HepG2 (cell line): ENCODE measurements around the gene HK2. TPM values are rescaled to one million over a fixed set of nuclear protein-coding genes. Genes with fewer than 3 reads are reported as not detected.

Experiments
- ATAC-seq: fragments of 200-7000 bp; cut with Tn5 transposase; 3 replicates; pipeline ENCODE4 v1.9.1; 2020; ENCODE audit warnings: mild to moderate bottlenecking, moderate library complexity
- BruUV-seq: library from RNA; stranded (reverse); fragments of 400-500 nt; replicated peaks from 2 replicates; lab custom pipeline; 2021; lab: Mats Ljungman, UMichigan
- CTCF ChIA-PET: fragments of 300-600 bp; formaldehyde crosslinking; extraction: SDS; loops from one replicate; lab custom pipeline; 2021; ENCODE audit warnings: low total read pairs, inconsistent platforms, low intra/inter-chr PET ratio; lab: Yijun Ruan, JAX
- POLR2A ChIA-PET: fragments of 350-600 bp; sonication (Branson Sonifier 250); formaldehyde crosslinking; loops from one replicate; lab custom pipeline; 2020; ENCODE audit warnings: antibody characterized with exemption, inconsistent platforms; lab: Yijun Ruan, JAX
- DNase-seq: peaks from one replicate; pipeline ENCODE4 v3.0.0-alpha.2; 2015; ENCODE audit warnings: low spot score
- FAIRE-seq: peaks from 3 replicates; lab custom pipeline; 2011; peaks lifted over from hg19 to GRCh38; lab: Jason Lieb, UNC
- H2AFZ ChIP-seq: one replicate; pipeline ENCODE4 v1.6.1; 2011; ENCODE audit warnings: low read length, inconsistent platforms
- H3K27ac ChIP-seq: fragments of 300-600 bp; 3 replicates; pipeline ENCODE4 v1.8.0; 2011; ENCODE audit warnings: mixed run types, mild to moderate bottlenecking, mixed read lengths, low read length, inconsistent platforms; ENCODE audit not compliant: insufficient read depth; ENCODE audit errors: extremely low read length
- H3K27me3 ChIP-seq, 2 experiments: fragments of 200-600 bp in 1 of 2; 2 replicates in 1 of 2; 3 replicates in 1 of 2; pipeline versions ENCODE4 v1.6.0 to v1.8.0; 2011; ENCODE audit warnings: low read length in 2 of 2, mild to moderate bottlenecking in 2 of 2, moderate library complexity in 2 of 2, inconsistent platforms in 1 of 2; ENCODE audit not compliant: insufficient read depth in 2 of 2, control insufficient read depth in 1 of 2
- H3K36me3 ChIP-seq, 2 experiments: fragments of 200-600 bp in 1 of 2; replicated peaks in 1 of 2; 2 replicates in 1 of 2; 3 replicates in 1 of 2; pipeline versions ENCODE4 v1.5.1 to v1.8.0; 2011; ENCODE audit warnings: low read length in 2 of 2, inconsistent platforms in 1 of 2; ENCODE audit not compliant: insufficient read depth in 2 of 2, control insufficient read depth in 1 of 2
- H3K4me1 ChIP-seq: 2 replicates; pipeline ENCODE4 v1.5.1; 2012; ENCODE audit warnings: low read length, inconsistent platforms; ENCODE audit not compliant: insufficient read depth
- H3K4me2 ChIP-seq: 2 replicates; pipeline ENCODE4 v1.6.0; 2011; ENCODE audit warnings: low read depth, low read length, inconsistent platforms
- H3K4me3 ChIP-seq, 3 experiments: fragments of 200-600 bp in 1 of 3; sonication (generic), shearing (Covaris generic) in 1 of 3; replicated peaks in 1 of 3; 2 replicates each; pipeline ENCODE4 v1.5.1; 2011 to 2016; ENCODE audit warnings: low read length in 3 of 3, inconsistent platforms in 2 of 3, low read depth in 2 of 3, mild to moderate bottlenecking in 2 of 3, control low read depth in 1 of 3, mixed read lengths in 1 of 3; ENCODE audit not compliant: insufficient read depth in 1 of 3
- H3K79me2 ChIP-seq: one replicate; pipeline ENCODE4 v1.6.1; 2011; ENCODE audit warnings: low read length, inconsistent platforms; ENCODE audit not compliant: insufficient read depth
- H3K9ac ChIP-seq: 2 replicates; pipeline ENCODE4 v1.6.0; 2011; ENCODE audit warnings: mild to moderate bottlenecking, low read depth, low read length, inconsistent platforms; ENCODE audit not compliant: insufficient read depth
- H3K9me3 ChIP-seq: 2 replicates; pipeline ENCODE4 v1.5.1; 2012; ENCODE audit warnings: mild to moderate bottlenecking, low read length
- H4K20me1 ChIP-seq: 2 replicates; pipeline ENCODE4 v1.6.0; 2011; ENCODE audit warnings: inconsistent platforms, mild to moderate bottlenecking, low read length, moderate library complexity; ENCODE audit not compliant: insufficient read depth
- AGO1 ChIP-seq: fragments of 200-400 bp; formaldehyde crosslinking; IDR thresholded peaks from 2 replicates; pipeline ENCODE4 v1.6.1; 2017; ENCODE audit warnings: mild to moderate bottlenecking, low read depth, low read length, moderate library complexity; ENCODE audit not compliant: poor library complexity, severe bottlenecking
- ARHGAP35 ChIP-seq: sonication (generic); formaldehyde crosslinking; IDR thresholded peaks from 2 replicates; pipeline ENCODE4 v1.9.0; 2022; ENCODE audit warnings: mild to moderate bottlenecking, inconsistent platforms, moderate library complexity, missing genetic modification reagents, borderline replicate concordance
- DPF2 ChIP-seq: sonication (generic); formaldehyde crosslinking; IDR thresholded peaks from 2 replicates; pipeline ENCODE4 v1.4.0; 2020; ENCODE audit warnings: mild to moderate bottlenecking, low read depth, missing genetic modification reagents, borderline replicate concordance
- ELF1 ChIP-seq: sonication (generic); formaldehyde crosslinking; IDR thresholded peaks from 2 replicates; pipeline ENCODE4 v1.4.0; 2020; ENCODE audit warnings: missing genetic modification reagents
- ELF3 ChIP-seq: IDR thresholded peaks from 2 replicates; pipeline ENCODE4 v1.6.1; 2016; ENCODE audit warnings: missing genetic modification reagents, missing compliant biosample characterization
- IKZF4 ChIP-seq: sonication (generic); formaldehyde crosslinking; IDR thresholded peaks from 2 replicates; pipeline ENCODE4 v1.5.1; 2020; ENCODE audit warnings: borderline replicate concordance, mild to moderate bottlenecking, low read depth, missing genetic modification reagents; ENCODE audit errors: not compliant biosample characterization
- JUND ChIP-seq: sonication (generic); formaldehyde crosslinking; IDR thresholded peaks from 2 replicates; pipeline ENCODE4 v1.8.0; 2022; ENCODE audit warnings: mild to moderate bottlenecking, missing genetic modification reagents
- KMT2A ChIP-seq: sonication (generic); formaldehyde crosslinking; IDR thresholded peaks from 2 replicates; pipeline ENCODE4 v1.4.0; 2020; ENCODE audit warnings: missing genetic modification reagents
- MAZ ChIP-seq, 2 experiments: sonication (generic) in 1 of 2; formaldehyde crosslinking in 1 of 2; IDR thresholded peaks; 2 replicates each; pipeline versions ENCODE4 v1.5.0 to v1.6.1; 2012 to 2020; ENCODE audit warnings: low read depth in 2 of 2, mild to moderate bottlenecking in 2 of 2, borderline replicate concordance in 1 of 2, improper control_type of control experiment in 1 of 2, low read length in 1 of 2, missing genetic modification reagents in 1 of 2, moderate library complexity in 1 of 2
- MTA3 ChIP-seq: sonication (generic); formaldehyde crosslinking; IDR thresholded peaks from 2 replicates; pipeline ENCODE4 v1.4.0; 2020; ENCODE audit warnings: missing genetic modification reagents
- RAD21 ChIP-seq: fragments of 450-650 bp; formaldehyde crosslinking; IDR thresholded peaks from 2 replicates; pipeline ENCODE4 v1.5.0; 2020; ENCODE audit warnings: mild to moderate bottlenecking
- SOX13 ChIP-seq, 3 experiments: fragments of 450-650 bp in 1 of 3; sonication (generic) in 1 of 3; formaldehyde crosslinking in 1 of 3; IDR thresholded peaks in 2 of 3; conservative IDR thresholded peaks in 1 of 3; 2 replicates each; pipeline versions ENCODE4 v1.5.0 to v1.6.1; 2016 to 2020; ENCODE audit warnings: antibody characterized with exemption in 1 of 3, mild to moderate bottlenecking in 1 of 3, missing compliant biosample characterization in 1 of 3, missing genetic modification reagents in 1 of 3, moderate library complexity in 1 of 3
- SOX5 ChIP-seq: IDR thresholded peaks from 2 replicates; pipeline ENCODE4 v1.6.1; 2016; ENCODE audit warnings: borderline replicate concordance
- TCF7 ChIP-seq: sonication (generic); IDR thresholded peaks from 2 replicates; pipeline ENCODE4 v1.6.1; 2016; ENCODE audit warnings: antibody characterized with exemption, low read depth
- TEF ChIP-seq: sonication (generic); formaldehyde crosslinking; IDR thresholded peaks from 2 replicates; pipeline ENCODE4 v1.5.0; 2020; ENCODE audit warnings: missing genetic modification reagents
- ZBTB42 ChIP-seq: sonication (generic); formaldehyde crosslinking; IDR thresholded peaks from 2 replicates; pipeline ENCODE4 v1.5.0; 2020; ENCODE audit warnings: mild to moderate bottlenecking, missing genetic modification reagents
- ZBTB7B ChIP-seq: sonication (generic); formaldehyde crosslinking; IDR thresholded peaks from 2 replicates; pipeline ENCODE4 v1.4.0; 2020; ENCODE audit warnings: missing genetic modification reagents
- ZFP41 ChIP-seq: sonication (generic); formaldehyde crosslinking; IDR thresholded peaks from 2 replicates; pipeline ENCODE4 v1.4.0; 2020; ENCODE audit warnings: mild to moderate bottlenecking, missing genetic modification reagents, borderline replicate concordance
- ZNF383 ChIP-seq: sonication (generic); formaldehyde crosslinking; IDR thresholded peaks from 2 replicates; pipeline ENCODE4 v1.4.0; 2020; ENCODE audit warnings: missing genetic modification reagents, mild to moderate bottlenecking, borderline replicate concordance
- ZNF501 ChIP-seq: sonication (generic); formaldehyde crosslinking; IDR thresholded peaks from 2 replicates; pipeline ENCODE4 v1.5.1; 2020; ENCODE audit warnings: mild to moderate bottlenecking, moderate library complexity, missing genetic modification reagents
- ZNF549 ChIP-seq: sonication (generic); formaldehyde crosslinking; IDR thresholded peaks from 2 replicates; pipeline ENCODE4 v1.5.0; 2020; ENCODE audit warnings: missing genetic modification reagents
- ZNF550 ChIP-seq: sonication (generic); formaldehyde crosslinking; IDR thresholded peaks from 2 replicates; pipeline ENCODE4 v1.4.0; 2020; ENCODE audit warnings: mild to moderate bottlenecking, missing genetic modification reagents, borderline replicate concordance
- ZNF569 ChIP-seq: sonication (generic); formaldehyde crosslinking; IDR thresholded peaks from 2 replicates; pipeline ENCODE4 v1.5.0; 2020; ENCODE audit warnings: mild to moderate bottlenecking, missing genetic modification reagents, moderate library complexity, borderline replicate concordance
- ZNF605 ChIP-seq: sonication (generic); formaldehyde crosslinking; IDR thresholded peaks from 2 replicates; pipeline ENCODE4 v1.8.0; 2022; ENCODE audit warnings: mild to moderate bottlenecking, missing genetic modification reagents
- ZNF883 ChIP-seq: sonication (generic); formaldehyde crosslinking; IDR thresholded peaks from 2 replicates; pipeline ENCODE4 v1.5.1; 2020; ENCODE audit warnings: mild to moderate bottlenecking, missing genetic modification reagents; ENCODE audit errors: not compliant biosample characterization
- WGBS: methylation state at CpG from one replicate; pipeline ENCODE4 v1.1.6; 2017; ENCODE audit warnings: low lambda C conversion rate; 5-methylcytosine and 5-hydroxymethylcytosine counted together
- in situ Hi-C: cut with HindIII; loops from 2 replicates; pipeline ENCODE4 v1.10.0; 2017; ENCODE audit warnings: low pct_unique_long_range_greater_than_20kb; ENCODE audit not compliant: extremely low pct_ligation_motif_present
- intact Hi-C: fragments of 100-400 bp; cut with micrococcal nuclease; formaldehyde crosslinking; loops from one replicate; pipeline ENCODE4 v1.10.0; 2022; ENCODE audit not compliant: unreplicated experiment
- polyA plus RNA-seq, 8 experiments: library from polyadenylated mRNA; depleted of rRNA in 3 of 8; stranded (reverse) in 7 of 8; unstranded in 1 of 8; fragments of >200 nt; fragmentation: Illumina TruSeq in 4 of 8; extraction: Trizol in 4 of 8; gene quantifications; 2 replicates each; pipeline versions ENCODE4 v1.2.1 to v1.2.3, GENCODE V29; 2011 to 2016; ENCODE audit warnings: low read depth in 4 of 8, missing spikeins in 1 of 8, mixed read lengths in 1 of 8; ENCODE audit not compliant: insufficient read depth in 1 of 8
- total RNA-seq, 5 experiments: library from RNA; depleted of rRNA; stranded (reverse); fragments of >200 nt; fragmentation: Illumina TruSeq; extraction: Trizol; gene quantifications; 2 replicates each; pipeline ENCODE4 v1.2.3, GENCODE V29; 2016; ENCODE audit warnings: low read depth in 1 of 5

The HK2 gene
- total and polyA plus RNA-seq, 2 of the 13 experiments (the other 11 are each of a cell fraction or from before 2014, with no cell fraction given), result 13.2 to 101 TPM

- Histone ChIP-seq H3K27me3 (peaks cover 0 to 4% of the 10 kb centered on the region in 2 experiments; a peak in 1 of 5 replicates), H3K9me3 (no peaks in the 10 kb centered on the region), H3K4me2 (peak overlapping the region; percentile 65), H3K9ac (no peak overlapping the region), H3K4me1 (peaks cover 25% of the 10 kb centered on the region), H3K79me2 (no peaks in the 10 kb centered on the region), H3K4me3 (peak overlapping the region in 2 of 3 experiments; percentile 0 to 39; a peak in 1 of 6 replicates), H4K20me1 (no peaks in the 10 kb centered on the region), H3K27ac (no peak overlapping the region), H2AFZ (no peak overlapping the region), H3K36me3 (no peaks in the 10 kb centered on the region)
- CTCF ChIA-PET, result no interaction called here
- in situ Hi-C loops, result no loop called here
- DNase-seq, result peak; percentile 24
- 49% methylated on average over 29 of the region's 31 CpGs for WGBS
- POLR2A ChIA-PET, result no interaction called here
- no peak for FAIRE-seq
- no TSS peak for BruUV-seq
- ATAC-seq, result peak; percentile 81
- intact Hi-C loops, result no loop called here
- TF ChIP-seq ELF1 (no peak), ZBTB42 (no peak), DPF2 (no peak), SOX13 (IDR thresholded peaks at IDR 0.05) (no peak), SOX13 (CRISPR knock-in tag; conservative IDR thresholded peaks at IDR 0.05 in 1 of 2, IDR thresholded peaks at IDR 0.05 in 1 of 2) (no peak), ZNF605 (CRISPR knock-in tag) (peak; percentile 27; the same call in 1 of the 2 replicates), ZNF549 (CRISPR knock-in tag) (no peak), TCF7 (peak; percentile 22; the same call in 1 of the 2 replicates), ZFP41 (CRISPR knock-in tag) (no peak), ZNF883 (peak; percentile 57), ZNF383 (no peak), TEF (CRISPR knock-in tag) (no peak), IKZF4 (peak; percentile 45), MTA3 (CRISPR knock-in tag) (no peak), RAD21 (no peak), SOX5 (0 out of 2 replicates have a peak, but pooled peaks have one; percentile 32), JUND (no peak), KMT2A (CRISPR knock-in tag) (no peak), AGO1 (no peak), ZNF550 (CRISPR knock-in tag) (no peak), ZBTB7B (CRISPR knock-in tag) (no peak), ARHGAP35 (CRISPR knock-in tag) (no peak), ELF3 (CRISPR knock-in tag) (no peak), ZNF501 (peak; percentile 52; the same call in 1 of the 2 replicates), ZNF569 (no peak), MAZ (IDR thresholded peaks at IDR 0.05; ENCODE audit: borderline replicate concordance, low read depth, low read length) (no peak), MAZ (CRISPR knock-in tag; IDR thresholded peaks at IDR 0.05; ENCODE audit: low read depth) (no peak)
Observed at GRCh38 chr2:74908748-74909444, 75.0 kb downstream of the HK2 start.
